GM23338 (cell line): ENCODE results near the gene CAVIN2.

Source experiments
- CTCF ChIP-seq, 2 experiments: fragments of 200-600 bp in 1 of 2; sonication (generic) in 1 of 2; conservative IDR thresholded peaks; 2 replicates each; pipeline versions ENCODE4 v1.5.1 to v1.6.1; 2016 to 2017; ENCODE audit warnings: antibody characterized with exemption in 2 of 2, low read depth in 2 of 2, mild to moderate bottlenecking in 2 of 2, moderate library complexity in 1 of 2
- ETS1 ChIP-seq: IDR thresholded peaks from 2 replicates; pipeline ENCODE4 v1.6.1; 2016; ENCODE audit warnings: antibody characterized with exemption
- EZH2 ChIP-seq: fragments of 200-600 bp; sonication (generic); IDR thresholded peaks from one replicate; pipeline ENCODE4 v1.8.0; 2017; ENCODE audit warnings: antibody characterized with exemption, mild to moderate bottlenecking, low read depth; ENCODE audit not compliant: unreplicated experiment
- EZH2phosphoT487 ChIP-seq: fragments of 200-600 bp; sonication (generic); IDR thresholded peaks from one replicate; pipeline ENCODE4 v1.8.1; 2018; ENCODE audit warnings: antibody characterized with exemption; ENCODE audit not compliant: unreplicated experiment
- JUNB ChIP-seq: IDR thresholded peaks from one replicate; pipeline ENCODE4 v1.6.1; 2016; ENCODE audit warnings: antibody characterized with exemption; ENCODE audit not compliant: unreplicated experiment
- POLR2AphosphoS5 ChIP-seq: IDR thresholded peaks from 2 replicates; pipeline ENCODE4 v1.6.1; 2016; ENCODE audit warnings: antibody characterized with exemption, low read depth
- REST ChIP-seq: IDR thresholded peaks from one replicate; pipeline ENCODE4 v1.6.1; 2018; ENCODE audit warnings: antibody characterized with exemption; ENCODE audit not compliant: unreplicated experiment
- STAT1 ChIP-seq: IDR thresholded peaks from one replicate; pipeline ENCODE4 v1.6.1; 2016; ENCODE audit warnings: antibody characterized with exemption; ENCODE audit not compliant: unreplicated experiment
- ZNF114 ChIP-seq: fragments of 250-450 bp; sonication (Bioruptor Pico); IDR thresholded peaks from 2 replicates; pipeline ENCODE4 v1.5.0; 2020; ENCODE audit warnings: mild to moderate bottlenecking, moderate library complexity
- ZNF331 ChIP-seq: fragments of 250-450 bp; sonication (Bioruptor Pico); IDR thresholded peaks from 2 replicates; pipeline ENCODE4 v1.5.0; 2020; ENCODE audit warnings: low read depth, mild to moderate bottlenecking, moderate library complexity

- TF ChIP-seq CTCF (conservative IDR thresholded peaks at IDR 0.05; ENCODE audit: low read depth in 2 of 2) = peak; percentile 82 to 93
- TF ChIP-seq EZH2 = no peak
- TF ChIP-seq REST = no peak
- no peak for TF ChIP-seq POLR2AphosphoS5
- TF ChIP-seq ZNF331 = no peak
- TF ChIP-seq EZH2phosphoT487 = no peak
- TF ChIP-seq JUNB = no peak
- no peak for TF ChIP-seq ETS1
- TF ChIP-seq ZNF114 (CRISPR knock-in tag) = no peak
- TF ChIP-seq STAT1 = no peak
Observed at GRCh38 chr2:191869178-191869577, 22.3 kb upstream of the CAVIN2 start.
